IMR-90 (cell line): ENCODE measurements around the gene RIPK3. TPM values are rescaled to one million over a fixed set of nuclear protein-coding genes. Genes with fewer than 3 reads are reported as not detected.

Source experiments
- ATAC-seq: fragments of 200-7000 bp; cut with Tn5 transposase; 2 replicates; pipeline ENCODE4 v1.9.1; 2020; ENCODE audit warnings: low read depth, mild to moderate bottlenecking, moderate library complexity
- BruUV-seq: library from RNA; stranded (reverse); fragments of 400-500 nt; replicated peaks from 2 replicates; lab custom pipeline; 2021; lab: Mats Ljungman, UMichigan
- CTCF ChIA-PET: fragments of 300-600 bp; formaldehyde crosslinking; extraction: SDS; loops from one replicate; lab custom pipeline; 2021; ENCODE audit warnings: antibody characterized with exemption; lab: Yijun Ruan, JAX
- POLR2A ChIA-PET: fragments of 300-600 bp; sonication (Branson Sonifier 250); formaldehyde crosslinking; loops from one replicate; lab custom pipeline; 2022; ENCODE audit warnings: antibody characterized with exemption; ENCODE audit not compliant: unreplicated experiment; lab: Charles Lee
- DNase-seq: peaks from one replicate; pipeline ENCODE4 v3.0.0; 2013
- H2AFZ ChIP-seq: replicated peaks from 2 replicates; pipeline ENCODE3; 2013; ENCODE audit warnings: low read length, mild to moderate bottlenecking; ENCODE audit not compliant: poor library complexity
- H2AK5ac ChIP-seq: 2 replicates; pipeline ENCODE4 v1.6.1; 2013; ENCODE audit warnings: low read depth, low read length, inconsistent platforms
- H2AK9ac ChIP-seq: replicated peaks from 2 replicates; pipeline ENCODE3; 2013; ENCODE audit warnings: mild to moderate bottlenecking, low read depth, low read length, moderate library complexity; ENCODE audit not compliant: poor library complexity
- H2BK120ac ChIP-seq: 2 replicates; pipeline ENCODE4 v1.6.1; 2013; ENCODE audit warnings: low read depth, low read length, inconsistent platforms
- H2BK15ac ChIP-seq: 3 replicates; pipeline ENCODE4 v1.6.1; 2013; ENCODE audit warnings: low read depth, low read length, inconsistent platforms
- H2BK20ac ChIP-seq: 2 replicates; pipeline ENCODE4 v1.6.1; 2013; ENCODE audit warnings: low read depth, mild to moderate bottlenecking, inconsistent platforms, low read length, moderate library complexity
- H2BK5ac ChIP-seq: 2 replicates; pipeline ENCODE4 v1.6.1; 2013; ENCODE audit warnings: mild to moderate bottlenecking, low read depth, low read length, inconsistent platforms; ENCODE audit not compliant: poor library complexity, severe bottlenecking
- H3K14ac ChIP-seq: replicated peaks from 2 replicates; pipeline ENCODE4 v1.6.1; 2013; ENCODE audit warnings: low read depth, low read length, inconsistent platforms
- H3K18ac ChIP-seq: 2 replicates; pipeline ENCODE4 v1.6.1; 2013; ENCODE audit warnings: low read depth, low read length, control low read depth
- H3K23ac ChIP-seq: 2 replicates; pipeline ENCODE4 v1.6.1; 2013; ENCODE audit warnings: low read depth, low read length, inconsistent platforms
- H3K27ac ChIP-seq: 2 replicates; pipeline ENCODE4 v1.5.1; 2013; ENCODE audit warnings: mild to moderate bottlenecking, control low read depth, low read length; ENCODE audit not compliant: insufficient read depth
- H3K27me3 ChIP-seq: 2 replicates; pipeline ENCODE4 v1.6.1; 2013; ENCODE audit warnings: low read length; ENCODE audit not compliant: control insufficient read depth, insufficient read depth
- H3K36me3 ChIP-seq: 2 replicates; pipeline ENCODE4 v1.6.1; 2013; ENCODE audit warnings: low read length, mixed read lengths; ENCODE audit not compliant: control insufficient read depth, insufficient read depth
- H3K4ac ChIP-seq: 2 replicates; pipeline ENCODE4 v1.6.1; 2013; ENCODE audit warnings: low read depth, low read length, inconsistent platforms
- H3K4me1 ChIP-seq: 2 replicates; pipeline ENCODE4 v1.6.1; 2013; ENCODE audit warnings: low read length, mixed read lengths; ENCODE audit not compliant: control insufficient read depth, insufficient read depth
- H3K4me2 ChIP-seq: 2 replicates; pipeline ENCODE4 v1.6.1; 2013; ENCODE audit warnings: low read depth, mild to moderate bottlenecking, control low read depth, low read length, moderate library complexity
- H3K4me3 ChIP-seq: 2 replicates; pipeline ENCODE4 v1.5.1; 2013; ENCODE audit warnings: low read depth, mild to moderate bottlenecking, control low read depth, low read length, moderate library complexity; ENCODE audit not compliant: insufficient read depth
- H3K56ac ChIP-seq: 2 replicates; pipeline ENCODE4 v1.6.1; 2013; ENCODE audit warnings: low read length, inconsistent platforms; ENCODE audit not compliant: insufficient read depth; ENCODE audit errors: extremely low read depth
- H3K79me1 ChIP-seq, 2 experiments: 2 replicates each; pipeline ENCODE4 v1.6.1; 2013; ENCODE audit warnings: low read length in 2 of 2, inconsistent platforms in 1 of 2, low read depth in 1 of 2
- H3K9ac ChIP-seq: 2 replicates; pipeline ENCODE4 v1.6.1; 2013; ENCODE audit warnings: low read depth, low read length, control low read depth
- H3K9me1 ChIP-seq: 2 replicates; pipeline ENCODE4 v1.6.1; 2013; ENCODE audit warnings: low read length, inconsistent platforms; ENCODE audit not compliant: insufficient read depth
- H3K9me3 ChIP-seq: 2 replicates; pipeline ENCODE4 v1.6.1; 2013; ENCODE audit warnings: low read length; ENCODE audit not compliant: control insufficient read depth, insufficient read depth
- H4K20me1 ChIP-seq: 2 replicates; pipeline ENCODE4 v1.6.1; 2013; ENCODE audit warnings: low read length, inconsistent platforms; ENCODE audit not compliant: insufficient read depth
- H4K5ac ChIP-seq: 2 replicates; pipeline ENCODE4 v1.6.1; 2013; ENCODE audit warnings: mild to moderate bottlenecking, low read depth, low read length, control low read depth
- H4K8ac ChIP-seq, 2 experiments: 2 replicates each; pipeline ENCODE4 v1.6.1; 2013; ENCODE audit warnings: low read depth in 2 of 2, low read length in 2 of 2, control low read depth in 1 of 2, inconsistent platforms in 1 of 2
- H4K91ac ChIP-seq: 2 replicates; pipeline ENCODE4 v1.6.1; 2013; ENCODE audit warnings: low read depth, low read length, inconsistent platforms; ENCODE audit not compliant: insufficient read depth
- FOS ChIP-seq: fragments of 150-350 bp; IDR thresholded peaks from 2 replicates; pipeline ENCODE4 v1.6.1; 2016; ENCODE audit warnings: low read depth, low read length
- WGBS, 2 experiments: methylation state at CpG; one replicate each; pipeline versions ENCODE4 v1.1.5 to v1.1.7; 2013; ENCODE audit warnings: missing lambda C conversion rate in 2 of 2; ENCODE audit not compliant: insufficient read length in 1 of 2; ENCODE audit errors: extremely low coverage in 2 of 2; 5-methylcytosine and 5-hydroxymethylcytosine counted together
- dilution Hi-C: fragments of 300-500 bp; cut with HindIII; formaldehyde crosslinking; loops from one replicate; pipeline ENCODE4 v1.14.3; 2018; ENCODE audit warnings: low sequenced_read_pairs; ENCODE audit not compliant: unreplicated experiment
- in situ Hi-C: fragments of 300-500 bp; cut with MboI; formaldehyde crosslinking; loops from 3 replicates; pipeline ENCODE4 v1.14.3; 2019; ENCODE audit warnings: low sequenced_read_pairs, inconsistent platforms, mixed read lengths
- intact Hi-C: fragments of 100-400 bp; cut with micrococcal nuclease; formaldehyde crosslinking; loops from 2 replicates; pipeline ENCODE4 v1.10.0; 2022
- polyA plus RNA-seq, 3 experiments: library from polyadenylated mRNA; depleted of rRNA; stranded (reverse); fragments of >200 nt; gene quantifications; 2 replicates each; pipeline ENCODE4 v1.2.3, GENCODE V29; 2012; ENCODE audit warnings: low replicate concordance in 1 of 3
- total RNA-seq: library from RNA; depleted of rRNA; stranded (reverse); fragments of >200 nt; gene quantifications from 2 replicates; pipeline ENCODE4 v1.2.3, GENCODE V29; 2012

RIPK3 gene
- total and polyA plus RNA-seq, 2 of the 4 experiments (the other 2 are of a cell fraction), result 0.09 TPM; not detected in 1

DNA sequence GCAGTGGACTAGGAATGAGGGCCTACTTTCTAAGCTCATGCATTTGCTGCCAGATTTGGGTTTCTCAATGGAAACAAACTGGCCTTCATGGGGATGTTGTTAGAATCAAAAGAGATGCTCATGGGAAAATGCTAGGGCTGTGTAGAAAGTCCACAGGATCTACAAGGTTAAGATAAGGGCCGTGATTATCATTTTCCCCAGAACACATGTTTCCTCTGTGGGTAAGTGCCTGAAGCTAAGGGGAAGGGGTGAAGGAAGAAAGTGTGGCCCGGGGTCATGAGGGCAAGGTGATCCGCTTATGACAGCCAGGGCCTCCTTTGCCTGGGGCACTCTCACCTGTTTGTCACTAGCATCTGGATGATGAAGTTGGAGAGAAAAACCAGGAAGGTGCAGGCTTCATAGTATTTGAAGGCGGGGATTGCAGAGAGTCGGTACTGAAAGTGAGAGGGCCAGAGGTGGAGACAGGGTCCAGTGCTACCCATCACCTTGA lies 14.7 kb downstream of the RIPK3 start:
- Histone ChIP-seq H3K27me3 (peaks cover 41% of the 10 kb centered on the region), H3K36me3 (no peaks in the 10 kb centered on the region), H2BK5ac (no peak overlapping the region), H4K20me1 (no peaks in the 10 kb centered on the region), H4K5ac (no peak overlapping the region), H2AK5ac (no peak overlapping the region), H3K4me1 (no peaks in the 10 kb centered on the region), H3K4me3 (no peak overlapping the region), H3K9ac (no peak overlapping the region), H3K79me1 (no peaks in the 10 kb centered on the region), H3K4me2 (no peak overlapping the region), H2BK15ac (no peak overlapping the region), H3K56ac (no peak overlapping the region), H4K8ac (no peak overlapping the region), H4K91ac (no peak overlapping the region), H3K18ac (no peak overlapping the region), H2AFZ (no peak overlapping the region), H3K9me1 (no peaks in the 10 kb centered on the region; the same call in 1 of the 2 replicates), H2BK20ac (no peak overlapping the region), H3K23ac (no peak overlapping the region), H3K4ac (no peak overlapping the region), H2AK9ac (peak overlapping the region; percentile 65), H2BK120ac (no peak overlapping the region), H3K9me3 (no peaks in the 10 kb centered on the region), H3K27ac (no peak overlapping the region), H3K14ac (no peak overlapping the region)
- no peak for ATAC-seq
- intact Hi-C loops, result no loop called here
- BruUV-seq, result no TSS peak
- POLR2A ChIA-PET, result no interaction called here
- CTCF ChIA-PET, result interaction anchor here (1.0 kb wide), 1 partner anchor 8 kb away, joined by 3 read pairs; no protein-coding TSS in a partner anchor
- TF ChIP-seq FOS, result no peak
- in situ Hi-C loops, result no loop called here
- no peak for DNase-seq
- dilution Hi-C loops, result no loop called here
- WGBS, 2 experiments, result 78% methylated on average over 1 of the region's 5 CpGs; no CpG with 5 or more reads in 1 of the 2 experiments
